ENCODE data around the gene NAGLU.
"Not testable (repeated sequence)": the region's sequence is repeated elsewhere in the genome, so short reads cannot be mapped to it uniquely, and the experiment has no call there.

NAGLU gene

DNA sequence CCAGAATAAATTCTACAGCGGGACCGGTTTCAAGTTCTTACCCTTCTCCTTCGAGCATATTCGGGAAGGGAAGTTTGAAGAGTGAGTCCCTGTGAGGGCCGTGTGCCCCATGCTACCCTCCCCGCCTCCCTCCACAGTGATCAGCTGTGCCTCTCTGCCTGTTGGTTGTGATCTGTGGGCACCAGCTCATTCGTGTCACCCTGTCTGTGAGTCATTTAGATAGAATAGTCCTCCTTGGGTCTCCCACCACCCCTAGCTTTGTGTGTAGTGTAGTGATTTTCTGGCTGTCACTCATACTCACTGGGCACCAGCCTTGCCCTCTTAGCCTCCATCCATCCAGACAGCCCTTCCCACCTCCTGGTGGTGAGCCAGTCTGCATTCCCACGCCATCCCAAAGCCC lies 15.0 kb upstream of the NAGLU start:
- no peak for DNase-seq

DNA sequence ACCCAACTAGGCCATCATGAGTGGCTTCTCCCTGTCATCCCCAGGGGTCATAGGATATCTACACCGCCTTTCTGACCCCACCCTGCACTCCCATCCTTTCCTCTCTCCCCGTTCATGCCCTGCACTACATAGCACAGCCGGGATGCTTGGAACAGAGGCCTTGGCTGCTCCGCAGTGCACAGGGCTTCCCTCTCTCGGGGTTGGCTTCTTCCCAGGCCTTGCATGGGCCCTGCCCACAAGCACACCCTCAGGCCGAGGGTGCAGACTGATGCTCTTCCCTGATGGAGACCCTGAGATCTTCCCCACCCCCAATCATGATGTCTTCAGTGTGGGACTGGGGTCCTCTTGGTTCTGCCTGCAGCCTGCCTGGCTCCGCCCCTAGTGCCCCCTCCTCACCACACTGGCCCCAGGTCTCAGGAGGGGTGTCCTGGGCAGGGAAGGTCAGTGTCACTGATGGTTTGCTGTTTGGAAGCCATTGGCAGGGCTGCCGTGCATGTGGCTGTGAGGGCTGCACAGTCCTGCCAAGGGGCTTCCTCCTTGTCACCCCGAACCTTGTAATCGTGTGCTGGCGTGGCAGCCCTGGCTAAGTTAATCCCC lies 14.3 kb upstream of the NAGLU start:
- DNase-seq, result no peak

DNA sequence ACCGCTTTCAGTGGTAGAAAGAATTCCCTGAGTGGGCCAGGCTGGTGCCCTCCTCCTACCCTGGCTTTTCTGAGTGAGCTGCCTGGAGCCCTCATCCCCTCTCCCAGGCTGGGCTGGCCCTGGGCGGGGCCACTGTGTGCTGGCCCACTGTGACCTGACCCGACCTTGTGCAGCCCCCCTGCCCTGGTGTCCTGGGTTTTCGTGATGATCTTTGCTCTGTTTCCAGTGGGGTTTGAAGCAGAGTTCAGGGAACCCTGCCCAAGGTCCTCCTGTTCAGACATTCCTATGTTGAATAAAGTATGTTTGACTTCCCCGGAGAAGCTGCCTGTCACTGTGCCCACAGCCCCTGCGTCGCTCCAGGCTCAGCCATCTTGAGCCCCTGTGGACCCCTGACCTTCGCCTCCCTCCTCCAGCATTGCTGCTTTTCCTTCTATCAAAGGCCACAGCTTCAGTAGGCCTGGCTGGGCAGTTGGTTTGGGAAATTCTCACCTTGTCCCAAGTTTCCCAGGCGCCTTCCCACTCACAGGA lies 13.7 kb upstream of the NAGLU start:
- DNase-seq, result no peak

DNA sequence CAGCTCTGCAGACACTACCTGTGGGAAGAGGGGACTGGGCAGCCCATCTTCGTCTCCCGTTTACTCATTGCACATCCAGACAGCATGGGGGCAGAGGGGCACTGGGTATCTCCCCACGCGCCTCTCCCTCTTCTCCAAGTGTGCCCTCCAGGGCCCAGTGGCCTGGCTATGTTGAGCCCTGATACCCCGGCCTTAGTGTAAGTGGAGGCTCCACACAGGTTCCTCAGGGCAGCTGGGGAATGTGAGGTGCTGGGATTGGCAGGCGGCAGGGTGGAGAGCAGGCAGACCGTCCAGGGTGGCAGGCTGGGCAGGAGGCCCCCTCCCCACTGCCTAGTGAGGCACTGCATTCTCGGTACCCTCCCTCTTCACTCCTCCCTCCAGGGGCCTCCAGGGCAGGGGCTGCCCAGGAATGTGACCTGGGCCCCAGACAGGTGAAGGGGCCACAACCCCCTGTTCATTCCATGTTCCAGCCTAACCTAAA lies 13.2 kb upstream of the NAGLU start:
- DNase-seq, result no peak

DNA sequence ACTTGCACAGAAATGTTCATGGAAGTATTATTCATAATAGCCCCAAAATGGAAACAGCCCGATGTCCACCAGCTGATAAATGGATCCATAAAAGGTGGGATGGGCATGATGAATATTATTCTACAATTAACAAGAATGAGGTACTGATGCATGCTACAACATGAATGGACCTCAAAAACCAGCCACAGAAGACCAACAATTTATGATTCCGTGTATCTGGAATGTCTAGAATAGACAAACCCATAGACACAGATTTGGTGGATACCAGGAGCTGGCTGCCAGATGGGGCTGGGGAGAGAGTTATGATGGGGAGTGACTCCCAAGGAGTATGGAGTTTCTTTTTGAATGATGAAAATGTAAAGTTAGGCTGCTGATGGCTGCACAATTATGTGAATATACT lies 10.8 kb upstream of the NAGLU start:
- DNase-seq, result no peak

DNA sequence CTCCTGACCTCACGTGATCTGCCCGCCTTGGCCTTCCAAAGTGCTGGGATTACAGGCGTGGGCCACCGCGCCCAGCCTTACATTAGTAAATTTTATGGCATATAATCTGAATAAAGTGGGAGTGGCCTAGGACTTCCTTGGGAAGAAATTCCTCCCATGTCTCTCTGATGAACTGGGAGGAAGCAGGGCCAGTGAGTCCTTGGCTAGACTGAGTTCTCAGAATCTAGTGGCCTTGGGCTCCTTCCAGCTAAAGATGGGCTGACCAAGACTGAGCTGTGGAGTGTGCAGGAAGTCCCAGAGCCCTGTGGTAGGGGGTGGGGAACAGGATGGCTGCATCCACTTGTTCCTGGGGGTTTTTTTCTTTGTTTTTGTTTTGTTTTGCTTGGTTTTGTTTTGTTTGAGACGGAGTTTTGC lies 10.0 kb upstream of the NAGLU start:
- DNase-seq, result no peak

DNA sequence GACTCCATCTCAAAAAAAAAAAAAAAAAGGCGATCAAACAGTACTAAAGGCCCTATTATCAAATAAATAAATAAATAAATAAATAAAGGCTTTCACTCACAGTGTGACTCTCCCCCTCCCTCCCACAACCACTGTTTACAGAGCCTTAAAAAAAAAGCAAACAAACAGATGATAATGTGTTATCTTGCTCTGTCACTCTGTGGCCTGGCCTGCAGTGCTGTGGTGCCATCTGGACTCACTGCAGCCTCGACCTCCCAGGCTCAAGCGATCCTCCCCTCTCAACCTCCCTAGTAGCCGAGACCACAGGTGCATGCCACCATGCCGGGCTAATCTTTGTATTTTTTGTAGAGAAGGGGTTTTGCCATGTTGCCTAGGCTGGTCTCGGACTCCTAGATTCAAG lies 8.1 kb upstream of the NAGLU start:
- DNase-seq, result no peak

DNA sequence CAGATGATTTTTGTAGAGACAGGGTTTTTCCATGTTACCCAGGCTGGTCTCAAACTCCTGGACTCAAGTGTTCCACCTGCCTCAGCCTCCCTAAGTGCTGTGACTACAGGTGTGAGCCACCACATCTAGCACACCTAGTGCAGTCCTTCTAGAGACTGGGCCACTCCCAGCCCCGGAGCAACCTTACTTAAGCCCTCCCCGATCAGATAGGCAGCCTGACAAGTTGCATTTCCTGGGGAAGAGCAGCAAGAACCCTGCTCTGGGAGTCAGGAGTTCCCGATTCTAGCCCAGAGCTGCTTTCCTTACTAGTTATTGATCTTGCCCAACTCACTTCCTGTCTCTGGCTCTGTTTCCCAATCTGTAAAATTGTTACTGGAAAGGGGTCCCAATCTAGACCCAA lies 7.0 kb upstream of the NAGLU start:
- no peak for DNase-seq

DNA sequence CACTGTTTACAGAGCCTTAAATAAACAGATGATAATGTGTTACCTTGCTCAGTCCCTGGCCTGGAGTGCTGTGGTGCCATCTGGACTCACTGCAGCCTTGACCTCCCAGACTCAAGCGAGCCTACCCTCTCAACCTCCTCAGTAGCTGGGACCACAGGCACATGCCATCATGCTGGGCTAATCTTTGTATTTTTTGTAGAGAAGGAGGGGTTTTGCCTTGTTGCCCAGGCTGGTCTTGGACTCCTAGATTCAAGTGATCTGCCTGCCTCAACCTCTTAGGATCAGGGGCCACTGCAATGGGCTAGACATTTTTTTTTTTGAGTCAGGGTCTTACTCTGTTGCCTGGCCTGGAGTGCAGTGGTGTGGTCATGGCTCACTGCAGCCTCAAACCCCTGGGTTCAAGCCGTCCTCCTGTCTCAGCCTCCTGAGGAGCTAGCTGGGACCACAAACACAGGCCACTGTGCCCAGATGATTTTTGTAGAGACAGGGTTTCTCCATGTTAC lies 5.0 kb upstream of the NAGLU start:
- no peak for DNase-seq

DNA sequence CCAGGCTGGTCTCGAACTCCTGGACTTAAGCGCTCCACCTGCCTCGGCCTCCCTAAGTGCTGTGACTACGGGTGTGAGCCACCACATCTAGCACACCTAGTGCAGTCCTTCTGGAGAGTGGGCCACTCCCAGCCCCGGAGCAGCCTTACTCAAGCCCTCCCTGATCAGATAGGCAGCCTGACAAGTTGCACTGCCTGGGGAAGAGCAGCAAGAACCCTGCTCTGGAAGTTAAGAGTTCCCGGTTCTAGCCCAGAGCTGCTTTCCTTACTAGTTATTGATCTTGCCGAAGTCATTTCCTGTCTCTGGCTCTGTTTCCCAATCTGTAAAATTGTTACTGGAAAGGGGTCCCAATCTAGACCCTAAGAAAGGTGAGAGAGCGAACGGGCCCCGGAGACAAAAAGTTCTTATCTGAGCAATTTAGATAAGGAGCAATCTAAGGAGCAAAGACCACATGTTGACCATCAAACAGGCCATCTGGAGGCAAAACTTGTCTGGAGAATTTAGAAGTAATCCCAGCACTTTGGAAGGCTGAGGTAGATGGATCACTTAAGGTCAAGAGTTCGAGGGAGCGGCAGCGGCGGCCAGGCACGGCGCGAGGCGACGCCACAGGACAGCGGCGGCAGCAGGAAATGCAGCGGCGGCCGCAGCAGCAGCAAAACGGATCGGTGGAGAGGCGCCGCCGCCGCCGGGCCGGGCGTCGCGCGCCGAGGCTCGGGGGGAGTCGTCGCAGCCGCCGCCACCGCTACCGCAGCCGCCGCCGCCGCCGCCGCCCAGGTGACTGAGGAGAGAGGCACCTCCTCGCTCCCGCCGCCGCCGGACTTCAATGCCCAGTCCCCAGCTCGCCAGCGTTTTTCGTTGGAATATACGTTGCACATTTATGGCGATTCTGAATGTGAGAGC lies 4.3 kb upstream of the NAGLU start:
- DNase-seq, result peak in 42 of 58 donors; percentile 13 to 66 (median 40)

DNA sequence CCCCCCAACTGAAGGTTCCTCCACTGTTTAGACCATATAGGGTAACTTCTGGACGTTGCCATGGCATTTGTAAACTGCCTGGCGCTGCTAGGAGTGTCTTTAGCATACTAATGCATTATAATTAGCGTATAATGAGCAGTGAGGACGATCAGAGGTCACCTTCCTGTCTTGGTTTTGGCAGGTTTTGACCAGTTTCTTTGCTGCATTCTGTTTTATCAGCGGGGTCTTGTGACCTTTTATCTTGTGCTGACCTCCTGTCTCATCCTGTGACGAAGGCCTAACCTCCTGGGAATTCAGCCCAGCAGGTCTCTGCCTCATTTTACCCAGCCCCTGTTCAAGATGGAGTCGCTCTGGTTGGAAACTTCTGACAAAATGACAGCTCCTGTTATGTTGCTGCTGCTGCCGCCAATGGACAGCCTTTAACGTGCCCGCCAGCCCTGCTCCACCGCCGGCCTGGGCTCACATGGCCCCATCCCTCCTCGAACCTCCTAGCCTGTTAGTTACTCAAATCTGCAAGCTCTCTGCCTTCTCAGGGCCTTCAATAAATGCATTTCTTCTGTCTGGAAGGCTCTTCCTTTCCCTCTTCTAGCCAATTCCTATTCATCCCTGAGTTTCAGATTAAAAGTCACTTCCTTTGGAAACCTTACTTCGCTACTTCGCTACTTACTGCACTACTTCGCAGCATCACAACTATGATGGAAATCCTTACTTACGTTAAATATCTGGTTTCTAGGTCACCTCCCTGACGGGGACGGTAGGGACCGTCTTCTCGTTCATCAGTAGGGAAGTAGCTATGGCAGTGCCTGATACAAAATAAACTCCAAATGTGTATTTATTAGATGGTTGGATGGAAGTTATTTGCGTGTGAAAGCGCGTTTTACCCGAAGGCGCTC lies 640 bp upstream of the NAGLU start:
- peak in 1 of 58 donors; percentile 45 for DNase-seq

DNA sequence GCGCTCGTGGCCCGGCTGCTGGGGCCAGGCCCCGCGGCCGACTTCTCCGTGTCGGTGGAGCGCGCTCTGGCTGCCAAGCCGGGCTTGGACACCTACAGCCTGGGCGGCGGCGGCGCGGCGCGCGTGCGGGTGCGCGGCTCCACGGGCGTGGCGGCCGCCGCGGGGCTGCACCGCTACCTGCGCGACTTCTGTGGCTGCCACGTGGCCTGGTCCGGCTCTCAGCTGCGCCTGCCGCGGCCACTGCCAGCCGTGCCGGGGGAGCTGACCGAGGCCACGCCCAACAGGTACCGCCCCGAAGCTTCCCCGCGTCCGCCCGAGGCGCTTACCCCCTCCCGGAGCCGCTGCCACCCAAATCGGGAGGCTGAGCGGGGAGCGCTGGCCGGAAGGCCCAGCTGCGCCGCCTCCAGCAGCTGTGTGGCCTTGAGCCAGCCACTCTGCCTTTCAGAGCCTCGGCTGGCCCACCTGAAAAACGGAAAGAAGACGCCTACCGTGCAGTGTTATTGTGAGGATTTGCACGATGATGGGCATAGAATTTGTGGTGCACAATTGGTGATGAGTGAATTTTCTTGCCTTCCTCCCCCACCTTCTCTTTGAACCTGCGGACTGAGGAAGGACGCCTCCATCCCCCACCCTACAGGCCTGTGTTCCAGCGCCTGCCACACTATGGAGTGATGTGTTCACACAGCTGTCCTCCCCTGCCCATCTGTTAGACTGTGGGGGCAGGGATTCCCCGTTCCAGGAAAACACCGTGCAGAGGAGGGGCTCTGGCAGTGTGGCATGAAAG lies 523 bp downstream of the NAGLU start:
- DNase-seq, result peak in 55 of 58 donors; percentile 36 to 84 (median 70)

DNA sequence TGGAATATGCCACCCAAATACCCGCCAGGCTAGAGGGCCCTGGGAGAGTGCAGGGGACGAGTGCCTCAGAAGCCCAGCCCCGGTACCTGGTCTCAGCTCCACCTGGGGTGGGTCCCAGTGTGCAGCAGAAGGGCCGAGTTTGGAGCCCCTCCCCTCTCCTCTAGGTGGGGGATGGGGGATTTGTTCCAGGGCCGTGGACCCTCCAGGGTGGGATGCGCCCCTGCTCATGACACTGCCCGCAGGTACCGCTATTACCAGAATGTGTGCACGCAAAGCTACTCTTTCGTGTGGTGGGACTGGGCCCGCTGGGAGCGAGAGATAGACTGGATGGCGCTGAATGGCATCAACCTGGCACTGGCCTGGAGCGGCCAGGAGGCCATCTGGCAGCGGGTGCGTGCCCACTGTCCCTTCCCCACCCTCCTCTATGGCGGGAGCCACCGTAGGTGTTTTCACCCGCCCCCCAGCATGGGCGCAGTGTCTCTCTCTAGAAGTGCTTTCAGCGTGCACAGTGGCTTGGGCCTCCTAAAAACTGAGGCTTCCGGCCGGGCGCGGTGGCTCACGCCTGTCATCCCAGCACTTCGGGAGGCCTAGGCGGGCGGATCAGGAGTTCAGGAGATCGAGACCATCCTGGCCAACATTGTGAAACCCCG lies 1.2 kb downstream of the NAGLU start:
- DNase-seq, result no peak

DNA sequence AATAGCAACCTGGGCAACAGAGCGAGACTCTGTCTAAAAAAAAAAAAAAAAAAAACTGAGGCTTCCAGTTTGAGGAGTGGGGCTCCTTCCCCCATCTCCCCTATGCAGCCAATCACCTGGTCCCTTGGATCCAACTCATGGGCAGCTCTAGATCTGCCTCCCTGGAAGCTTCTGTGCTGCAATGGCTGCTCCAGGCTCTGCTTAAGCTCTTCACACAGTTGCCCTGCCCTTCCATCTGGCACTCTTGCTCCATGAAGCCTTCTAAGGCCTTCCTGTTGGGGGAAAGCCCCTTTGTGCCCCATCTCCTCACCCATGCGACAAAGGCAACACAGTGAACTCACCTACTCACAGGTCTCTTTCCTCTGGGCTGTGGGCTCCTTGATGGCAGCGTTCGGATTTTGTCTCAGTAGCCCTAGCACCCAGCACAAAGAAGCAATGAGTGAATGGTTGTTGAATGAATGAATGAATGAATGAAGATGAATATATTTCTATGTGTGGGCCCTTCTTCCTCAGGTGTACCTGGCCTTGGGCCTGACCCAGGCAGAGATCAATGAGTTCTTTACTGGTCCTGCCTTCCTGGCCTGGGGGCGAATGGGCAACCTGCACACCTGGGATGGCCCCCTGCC lies 1.9 kb downstream of the NAGLU start:
- no peak for DNase-seq

DNA sequence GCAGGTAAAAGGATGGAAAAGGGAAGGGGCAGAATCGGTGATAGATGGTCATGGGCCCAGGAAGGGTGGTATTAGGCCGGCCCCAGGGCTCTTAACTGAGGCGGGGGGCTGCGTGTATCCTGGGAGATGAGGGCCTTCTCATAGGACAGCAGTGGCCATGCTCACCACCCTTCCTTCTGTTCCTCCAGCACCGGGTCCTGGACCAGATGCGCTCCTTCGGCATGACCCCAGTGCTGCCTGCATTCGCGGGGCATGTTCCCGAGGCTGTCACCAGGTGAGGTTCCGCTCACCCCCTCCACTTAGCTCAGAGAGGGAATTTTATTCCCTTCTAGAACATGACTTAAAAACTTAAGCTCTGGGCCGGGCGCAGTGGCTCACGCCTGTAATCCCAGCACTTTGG lies 2.4 kb downstream of the NAGLU start:
- DNase-seq, result no peak

DNA sequence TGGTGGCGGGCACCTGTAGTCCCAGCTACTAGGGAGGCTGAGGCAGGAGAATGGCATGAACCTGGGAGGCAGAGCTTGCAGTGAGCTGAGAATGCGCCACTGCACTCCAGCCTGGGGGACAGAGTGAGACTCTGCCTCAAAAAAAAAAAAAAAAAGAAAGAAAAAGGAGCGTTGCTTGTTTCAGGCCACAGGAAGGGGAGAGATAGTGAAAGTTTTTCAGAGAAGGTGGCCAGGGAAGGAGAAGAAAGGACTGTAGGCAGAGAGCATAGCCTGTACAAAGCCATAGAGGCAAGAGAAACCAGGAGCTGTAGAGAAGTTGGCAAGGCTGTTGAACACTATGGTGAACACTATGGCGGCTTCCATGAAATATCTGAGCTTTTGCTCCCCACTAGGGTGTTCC lies 4.5 kb downstream of the NAGLU start:
- DNase-seq, result not testable (repeated sequence)

DNA sequence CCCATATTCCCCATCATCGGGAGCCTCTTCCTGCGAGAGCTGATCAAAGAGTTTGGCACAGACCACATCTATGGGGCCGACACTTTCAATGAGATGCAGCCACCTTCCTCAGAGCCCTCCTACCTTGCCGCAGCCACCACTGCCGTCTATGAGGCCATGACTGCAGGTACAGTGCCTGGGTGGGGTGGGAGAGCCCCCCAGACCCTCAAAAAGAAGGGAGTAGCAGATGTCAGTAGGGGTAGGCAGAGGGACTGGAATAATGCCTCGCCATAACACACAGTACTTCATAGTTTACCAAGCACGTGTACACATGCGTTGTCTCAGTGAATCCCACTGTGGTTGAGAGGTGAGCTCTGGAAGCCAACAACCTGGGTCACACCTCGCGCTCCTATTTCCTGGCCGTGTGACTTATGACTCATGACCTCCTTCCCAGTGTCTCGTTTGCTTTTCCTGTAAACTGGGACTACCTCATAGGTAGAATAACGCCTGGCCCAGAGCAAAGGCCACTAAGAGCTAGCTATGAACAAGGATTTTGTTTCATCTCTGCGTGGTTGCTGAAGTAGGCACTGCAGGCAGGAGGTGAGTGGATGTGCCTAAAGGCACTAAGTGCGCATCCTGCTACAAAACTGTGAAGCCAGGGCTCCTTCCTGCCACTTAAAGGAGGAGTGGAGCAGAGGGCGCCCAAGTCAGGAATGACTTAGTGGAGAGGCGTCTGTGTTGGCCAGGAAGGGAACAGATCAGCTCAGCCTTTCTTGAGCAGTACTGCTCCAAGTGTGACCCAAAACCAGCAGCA lies 5.2 kb downstream of the NAGLU start:
- no peak for DNase-seq
